ENCODE data around the gene SEC24C. TPM values are rescaled to one million over a fixed set of nuclear protein-coding genes. Genes with fewer than 3 reads are reported as not detected.

The SEC24C gene
- total RNA-seq, 1 donor from 2014 or later, result 99.0 TPM

DNA sequence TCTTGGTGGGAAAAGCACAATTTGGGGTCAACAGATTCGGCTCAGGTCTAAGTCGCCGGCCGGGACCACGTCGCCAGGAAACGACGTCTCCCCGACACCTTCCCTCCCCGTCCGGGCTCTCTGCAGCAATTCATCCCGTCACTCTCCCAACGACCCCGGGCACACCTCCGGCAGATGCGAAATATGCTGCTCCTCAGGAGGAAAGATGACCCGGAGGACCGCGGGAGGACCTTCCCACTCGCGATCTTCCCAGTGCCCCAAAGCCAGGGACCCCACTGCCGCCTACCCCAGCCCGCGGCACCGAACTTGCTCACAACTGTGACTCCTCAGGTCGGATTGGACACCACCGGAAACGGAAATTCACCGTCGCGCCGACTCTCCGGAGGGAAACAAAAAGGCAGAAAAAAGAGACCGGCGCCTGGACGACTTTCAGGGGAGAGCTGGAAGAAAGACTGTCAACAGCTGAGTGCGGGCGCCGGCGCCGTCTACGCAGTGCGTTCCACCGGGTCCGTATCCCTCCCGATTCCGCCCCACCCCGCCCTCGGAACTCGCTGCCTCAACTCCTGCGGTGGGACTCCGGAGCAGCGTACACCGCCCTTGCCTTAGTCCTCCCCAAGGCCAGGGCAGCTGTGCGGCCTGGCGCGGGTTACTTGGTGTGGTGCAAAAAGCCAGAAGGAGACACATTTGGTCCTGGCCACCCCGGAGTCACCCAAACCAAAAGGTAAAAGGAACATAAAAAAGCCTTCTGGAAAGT, 13.8 kb upstream of the SEC24C start:
- Histone ChIP-seq H3K79me2 (ENCODE audit: insufficient read depth, low read length) (peaks cover 38% of the 10 kb centered on the region), H3K36me3 (ENCODE audit: insufficient read depth, low read length) (peaks cover 11% of the 10 kb centered on the region), H3K4me3 (ENCODE audit: insufficient read depth, low read depth, low read length) (peak overlapping the region; percentile 95), H2AFZ (ENCODE audit: low read depth, low read length) (peak overlapping the region; percentile 99), H3K9me3 (ENCODE audit: insufficient read depth, low read depth, low read length) (no peaks in the 10 kb centered on the region), H3K27me3 (ENCODE audit: insufficient read depth, low read length) (no peaks in the 10 kb centered on the region), H3K4me1 (ENCODE audit: insufficient read depth, low read length) (peaks cover 6% of the 10 kb centered on the region), H3K9ac (ENCODE audit: low read length) (peak overlapping the region; percentile 96), H4K20me1 (ENCODE audit: insufficient read depth, low read length) (peaks cover 4% of the 10 kb centered on the region), H3K4me2 (ENCODE audit: low read length) (peak overlapping the region; percentile 98), H3K27ac (ENCODE audit: low read depth, low read length) (peak overlapping the region; percentile 95)
- DNase-seq (ENCODE audit: low read depth), result peak; percentile 84
- Mint-ChIP-seq H3K4me3 (ENCODE audit: unreplicated experiment) (peak overlapping the region; percentile 97), H3K27me3 (ENCODE audit: low read depth, unreplicated experiment) (no peaks in the 10 kb centered on the region), H3K9me3 (ENCODE audit: unreplicated experiment) (no peaks in the 10 kb centered on the region), H3K36me3 (ENCODE audit: low read depth, unreplicated experiment) (no peaks in the 10 kb centered on the region), H3K27ac (ENCODE audit: unreplicated experiment) (peak overlapping the region; percentile 96), H3K4me1 (ENCODE audit: low read depth, unreplicated experiment) (peaks cover 2% of the 10 kb centered on the region)
- FAIRE-seq, result no peak
- TF ChIP-seq, protein P1, sequence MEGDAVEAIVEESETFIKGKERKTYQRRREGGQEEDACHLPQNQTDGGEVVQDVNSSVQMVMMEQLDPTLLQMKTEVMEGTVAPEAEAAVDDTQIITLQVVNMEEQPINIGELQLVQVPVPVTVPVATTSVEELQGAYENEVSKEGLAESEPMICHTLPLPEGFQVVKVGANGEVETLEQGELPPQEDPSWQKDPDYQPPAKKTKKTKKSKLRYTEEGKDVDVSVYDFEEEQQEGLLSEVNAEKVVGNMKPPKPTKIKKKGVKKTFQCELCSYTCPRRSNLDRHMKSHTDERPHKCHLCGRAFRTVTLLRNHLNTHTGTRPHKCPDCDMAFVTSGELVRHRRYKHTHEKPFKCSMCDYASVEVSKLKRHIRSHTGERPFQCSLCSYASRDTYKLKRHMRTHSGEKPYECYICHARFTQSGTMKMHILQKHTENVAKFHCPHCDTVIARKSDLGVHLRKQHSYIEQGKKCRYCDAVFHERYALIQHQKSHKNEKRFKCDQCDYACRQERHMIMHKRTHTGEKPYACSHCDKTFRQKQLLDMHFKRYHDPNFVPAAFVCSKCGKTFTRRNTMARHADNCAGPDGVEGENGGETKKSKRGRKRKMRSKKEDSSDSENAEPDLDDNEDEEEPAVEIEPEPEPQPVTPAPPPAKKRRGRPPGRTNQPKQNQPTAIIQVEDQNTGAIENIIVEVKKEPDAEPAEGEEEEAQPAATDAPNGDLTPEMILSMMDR (IDR thresholded peaks at IDR 0.05; ENCODE audit: insufficient read depth, low read depth, low read length), result no peak
- TF ChIP-seq EZH2 (IDR thresholded peaks at IDR 0.05; ENCODE audit: insufficient read depth, low read length), result no peak

GRCh38 chr10:73731588-73732375, 12.4 kb upstream of the SEC24C start:
- H3K27ac Mint-ChIP-seq (ENCODE audit: unreplicated experiment), result peak overlapping the region; percentile 20
- H3K4me2 ChIP-seq (ENCODE audit: low read length), result peak overlapping the region; percentile 98
- peaks cover 10% of the 10 kb centered on the region for H3K36me3 ChIP-seq (ENCODE audit: insufficient read depth, low read length)
- peaks cover 6% of the 10 kb centered on the region for H3K4me1 ChIP-seq (ENCODE audit: insufficient read depth, low read length)
- TF ChIP-seq EZH2 (IDR thresholded peaks at IDR 0.05; ENCODE audit: insufficient read depth, low read length), result no peak
- TF ChIP-seq, protein P1 (IDR thresholded peaks at IDR 0.05; ENCODE audit: insufficient read depth, low read depth, low read length), result no peak
- H3K79me2 ChIP-seq (ENCODE audit: insufficient read depth, low read length), result peaks cover 44% of the 10 kb centered on the region
- H4K20me1 ChIP-seq (ENCODE audit: insufficient read depth, low read length), result peaks cover 4% of the 10 kb centered on the region
- no peak overlapping the region for H3K9ac ChIP-seq (ENCODE audit: low read length)
- no peak overlapping the region for H2AFZ ChIP-seq (ENCODE audit: low read depth, low read length)
- H3K4me3 Mint-ChIP-seq (ENCODE audit: unreplicated experiment), result peak overlapping the region; percentile 74
- no peaks in the 10 kb centered on the region for H3K27me3 ChIP-seq (ENCODE audit: insufficient read depth, low read length)
- no peak overlapping the region for H3K27ac ChIP-seq (ENCODE audit: low read depth, low read length)
- H3K4me3 ChIP-seq (ENCODE audit: insufficient read depth, low read depth, low read length), result no peak overlapping the region
- peaks cover 2% of the 10 kb centered on the region for H3K4me1 Mint-ChIP-seq (ENCODE audit: low read depth, unreplicated experiment)
- H3K36me3 Mint-ChIP-seq (ENCODE audit: low read depth, unreplicated experiment), result no peaks in the 10 kb centered on the region
- H3K9me3 Mint-ChIP-seq (ENCODE audit: unreplicated experiment), result no peaks in the 10 kb centered on the region
- FAIRE-seq, result no peak
- no peaks in the 10 kb centered on the region for H3K27me3 Mint-ChIP-seq (ENCODE audit: low read depth, unreplicated experiment)
- DNase-seq (ENCODE audit: low read depth), result no peak
- H3K9me3 ChIP-seq (ENCODE audit: insufficient read depth, low read depth, low read length), result no peaks in the 10 kb centered on the region

Measured in astrocyte (in vitro differentiated cells and primary cell).